ENCODE data around the gene GULP1.
"Not testable (repeated sequence)": the region's sequence is repeated elsewhere in the genome, so short reads cannot be mapped to it uniquely, and the experiment has no call there.

GULP1 gene

DNA sequence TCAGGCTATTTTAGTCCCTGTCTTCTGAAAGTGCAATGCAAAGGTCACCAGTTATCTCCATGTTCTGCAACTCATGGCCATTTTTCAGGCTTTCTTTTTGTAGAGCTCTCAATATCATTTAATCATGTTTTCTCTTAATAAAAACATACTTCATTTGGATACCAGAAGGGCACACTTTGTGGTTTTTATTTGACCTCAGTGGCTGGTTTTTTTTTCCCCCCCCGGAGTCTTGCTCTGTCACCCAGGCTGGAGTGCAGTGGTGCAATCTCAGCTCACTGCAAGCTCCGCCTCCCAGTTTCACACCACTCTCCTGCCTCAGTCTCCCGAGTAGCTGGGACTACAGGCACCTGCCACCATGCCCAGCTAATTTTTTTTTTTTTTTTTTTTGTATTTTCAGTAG, 174.4 kb downstream of the GULP1 start:
- not testable (repeated sequence) for H3K9ac ChIP-seq (ENCODE audit: low read length); H3K27ac ChIP-seq (ENCODE audit: low read depth, low read length); H3K27me3 ChIP-seq (ENCODE audit: control insufficient read depth in 1 of 2, insufficient read depth in 2 of 2, low read length in 2 of 2); H3K4me1 ChIP-seq (ENCODE audit: insufficient read depth, low read length); H3K9me3 ChIP-seq (ENCODE audit: low read length); H3K36me3 ChIP-seq (ENCODE audit: insufficient read depth, low read length); H3K4me3 ChIP-seq (ENCODE audit: low read depth in 1 of 2, low read length in 2 of 2)

DNA sequence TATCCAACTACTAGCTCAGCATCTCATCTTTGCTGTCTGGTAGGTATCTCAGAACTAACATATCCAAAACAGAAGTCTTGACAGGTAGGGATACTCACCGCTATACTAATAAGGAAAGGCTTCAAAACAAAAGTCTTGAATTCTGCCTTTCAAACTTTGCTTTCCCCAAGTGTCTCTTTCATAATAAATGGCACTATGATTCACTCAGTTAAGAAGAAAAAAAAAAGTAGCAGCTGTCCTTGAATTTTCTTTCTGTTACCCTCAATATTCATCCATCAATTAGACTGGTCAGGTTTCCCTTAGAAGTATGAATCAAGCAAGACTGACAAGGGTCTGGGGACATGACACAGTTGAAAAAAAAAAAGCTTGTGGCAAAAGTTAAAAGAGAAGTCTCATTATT, 175.1 kb downstream of the GULP1 start:
- H3K4me3 ChIP-seq (ENCODE audit: low read depth in 1 of 2, low read length in 2 of 2): no peak overlapping the region
- H3K36me3 ChIP-seq (ENCODE audit: insufficient read depth, low read length): no peaks in the 10 kb centered on the region
- H3K27me3 ChIP-seq (ENCODE audit: control insufficient read depth in 1 of 2, insufficient read depth in 2 of 2, low read length in 2 of 2): no peaks in the 10 kb centered on the region
- no peak overlapping the region for H3K9ac ChIP-seq (ENCODE audit: low read length)
- no peaks in the 10 kb centered on the region for H3K9me3 ChIP-seq (ENCODE audit: low read length)
- no peak overlapping the region for H3K27ac ChIP-seq (ENCODE audit: low read depth, low read length)
- H3K4me1 ChIP-seq (ENCODE audit: insufficient read depth, low read length): no peaks in the 10 kb centered on the region

DNA sequence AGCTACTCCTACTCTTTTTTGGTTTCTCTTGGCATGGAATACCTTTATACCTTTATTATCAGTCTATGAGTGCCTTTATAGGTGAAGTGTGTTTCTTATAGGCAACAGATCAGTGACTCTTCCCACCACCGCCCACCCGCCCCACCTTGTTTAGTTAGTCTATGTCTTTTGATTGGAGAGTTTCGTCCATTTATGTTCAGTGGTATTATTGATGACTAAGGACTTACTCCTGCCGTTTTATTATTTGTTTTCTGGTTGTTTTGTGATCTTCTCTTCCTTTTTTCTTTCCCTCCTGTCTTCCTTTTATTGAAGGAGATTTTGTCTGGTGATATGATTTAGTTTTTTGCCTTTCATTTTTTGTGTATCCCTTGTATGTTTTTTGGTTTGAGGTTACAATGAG, 179.5 kb downstream of the GULP1 start:
- Histone ChIP-seq H3K27me3 (ENCODE audit: control insufficient read depth in 1 of 2, insufficient read depth in 2 of 2, low read length in 2 of 2) (no peaks in the 10 kb centered on the region), H3K27ac (ENCODE audit: low read depth, low read length) (no peak overlapping the region), H3K9ac (ENCODE audit: low read length) (no peak overlapping the region), H3K9me3 (ENCODE audit: low read length) (no peaks in the 10 kb centered on the region), H3K4me3 (ENCODE audit: low read depth in 1 of 2, low read length in 2 of 2) (no peak overlapping the region), H3K4me1 (ENCODE audit: insufficient read depth, low read length) (no peaks in the 10 kb centered on the region), H3K36me3 (ENCODE audit: insufficient read depth, low read length) (no peaks in the 10 kb centered on the region)

DNA sequence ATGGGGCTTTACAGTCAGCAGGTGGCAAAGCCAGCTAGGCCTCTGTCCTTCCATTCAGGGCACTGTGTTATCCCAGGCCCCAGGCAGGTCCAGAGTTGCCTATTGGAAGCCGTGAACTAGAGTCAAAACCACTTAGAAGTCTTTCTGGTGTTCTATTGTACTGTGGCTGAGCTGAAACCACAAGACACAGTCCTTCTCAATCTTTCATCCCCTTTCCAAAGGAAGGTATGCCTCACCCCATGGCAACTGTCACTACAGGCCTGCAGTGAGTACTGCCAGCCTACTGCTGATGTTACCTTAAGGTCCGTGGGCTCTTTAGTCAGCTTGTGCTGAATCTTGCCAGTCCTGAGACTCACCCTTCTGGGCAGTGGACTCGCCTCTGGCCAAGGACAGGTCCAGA, 181.6 kb downstream of the GULP1 start:
- H3K9ac ChIP-seq (ENCODE audit: low read length): no peak overlapping the region

DNA sequence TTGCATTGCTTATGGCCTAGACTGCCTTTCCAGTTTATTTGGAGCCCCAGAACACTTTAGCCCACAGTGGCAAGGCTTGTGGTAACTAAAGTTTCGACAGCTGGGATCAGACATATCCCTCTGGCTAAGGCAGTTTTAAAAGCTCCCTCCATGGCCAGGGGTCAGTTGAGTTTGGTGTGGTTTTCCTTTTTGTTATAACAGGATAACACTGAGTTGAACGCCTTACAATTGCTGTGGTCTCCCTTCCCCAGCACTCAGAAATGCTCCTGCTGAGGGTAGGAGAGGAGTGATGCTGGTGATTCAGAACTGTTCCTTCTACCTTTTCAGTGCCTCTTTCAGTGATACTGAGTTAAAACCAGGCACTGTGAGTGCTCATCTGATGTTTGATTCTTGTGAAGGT, 182.6 kb downstream of the GULP1 start:
- no peaks in the 10 kb centered on the region for H3K36me3 ChIP-seq (ENCODE audit: insufficient read depth, low read length)
- H3K9me3 ChIP-seq (ENCODE audit: low read length): no peaks in the 10 kb centered on the region
- H3K27ac ChIP-seq (ENCODE audit: low read depth, low read length): no peak overlapping the region
- no peak overlapping the region for H3K4me3 ChIP-seq (ENCODE audit: low read depth in 1 of 2, low read length in 2 of 2)
- no peaks in the 10 kb centered on the region for H3K4me1 ChIP-seq (ENCODE audit: insufficient read depth, low read length)
- no peak overlapping the region for H3K9ac ChIP-seq (ENCODE audit: low read length)
- no peaks in the 10 kb centered on the region for H3K27me3 ChIP-seq (ENCODE audit: control insufficient read depth in 1 of 2, insufficient read depth in 2 of 2, low read length in 2 of 2)

More for the DNA sequence above, 181.6 kb downstream of the GULP1 start:
- Histone ChIP-seq H3K9me3 (ENCODE audit: low read length) (no peaks in the 10 kb centered on the region), H3K36me3 (ENCODE audit: insufficient read depth, low read length) (no peaks in the 10 kb centered on the region), H3K27me3 (ENCODE audit: control insufficient read depth in 1 of 2, insufficient read depth in 2 of 2, low read length in 2 of 2) (no peaks in the 10 kb centered on the region), H3K4me3 (ENCODE audit: low read depth in 1 of 2, low read length in 2 of 2) (no peak overlapping the region), H3K27ac (ENCODE audit: low read depth, low read length) (no peak overlapping the region), H3K4me1 (ENCODE audit: insufficient read depth, low read length) (no peaks in the 10 kb centered on the region)

DNA sequence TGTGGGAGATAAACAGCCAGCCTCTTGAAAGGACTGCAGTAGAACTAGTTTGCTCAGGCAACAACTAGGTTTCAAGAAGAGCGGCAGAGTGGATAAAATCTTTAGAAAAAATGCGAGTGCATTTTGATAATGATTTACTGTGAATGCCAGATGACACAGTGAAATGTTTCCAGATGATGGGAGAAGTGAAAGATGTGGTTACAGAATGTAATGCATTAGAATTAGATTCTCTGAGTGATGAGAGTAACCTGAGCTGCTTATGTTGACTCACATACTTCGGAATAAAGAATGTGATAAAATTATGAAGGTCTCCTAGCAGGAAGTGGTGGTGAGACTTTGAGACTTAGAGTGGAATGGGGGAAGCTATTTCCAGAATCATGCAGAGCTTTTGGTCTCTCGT, 184.3 kb downstream of the GULP1 start:
- H3K27me3 ChIP-seq (ENCODE audit: control insufficient read depth in 1 of 2, insufficient read depth in 2 of 2, low read length in 2 of 2): no peaks in the 10 kb centered on the region
- H3K36me3 ChIP-seq (ENCODE audit: insufficient read depth, low read length): no peaks in the 10 kb centered on the region
- H3K27ac ChIP-seq (ENCODE audit: low read depth, low read length): no peak overlapping the region
- no peak overlapping the region for H3K4me3 ChIP-seq (ENCODE audit: low read depth in 1 of 2, low read length in 2 of 2)
- H3K9me3 ChIP-seq (ENCODE audit: low read length): no peaks in the 10 kb centered on the region
- no peak overlapping the region for H3K9ac ChIP-seq (ENCODE audit: low read length)
- H3K4me1 ChIP-seq (ENCODE audit: insufficient read depth, low read length): no peaks in the 10 kb centered on the region

DNA sequence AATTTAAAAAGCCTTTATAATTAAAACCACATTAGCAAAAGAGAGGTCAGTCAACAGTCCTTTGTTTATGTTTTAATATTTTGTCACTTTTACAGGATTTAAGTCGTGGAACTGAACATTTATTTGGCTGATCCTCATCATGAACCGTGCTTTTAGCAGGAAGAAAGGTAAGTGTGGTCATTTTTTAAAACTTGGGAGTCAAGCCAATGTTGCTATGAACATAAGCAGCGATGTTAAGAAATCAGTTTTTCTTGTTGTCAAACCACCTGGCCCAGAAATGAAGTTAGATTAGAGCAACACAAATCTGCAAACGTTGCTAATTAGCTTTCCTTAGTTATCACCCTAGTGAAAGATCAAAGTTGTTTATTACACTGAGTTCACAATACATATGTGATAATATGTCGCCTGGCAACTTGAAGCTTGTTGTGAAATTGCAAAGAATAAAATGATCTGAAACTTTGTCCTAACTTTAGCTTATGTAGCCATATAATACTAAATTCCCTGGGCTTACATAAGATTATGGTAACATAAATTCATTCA, 186.0 kb downstream of the GULP1 start:
- H3K27ac ChIP-seq (ENCODE audit: low read depth, low read length): no peak overlapping the region
- H3K27me3 ChIP-seq (ENCODE audit: control insufficient read depth in 1 of 2, insufficient read depth in 2 of 2, low read length in 2 of 2): no peaks in the 10 kb centered on the region
- no peaks in the 10 kb centered on the region for H3K9me3 ChIP-seq (ENCODE audit: low read length)
- no peaks in the 10 kb centered on the region for H3K4me1 ChIP-seq (ENCODE audit: insufficient read depth, low read length)
- no peaks in the 10 kb centered on the region for H3K36me3 ChIP-seq (ENCODE audit: insufficient read depth, low read length)
- no peak overlapping the region for H3K4me3 ChIP-seq (ENCODE audit: low read depth in 1 of 2, low read length in 2 of 2)
- no peak overlapping the region for H3K9ac ChIP-seq (ENCODE audit: low read length)

DNA sequence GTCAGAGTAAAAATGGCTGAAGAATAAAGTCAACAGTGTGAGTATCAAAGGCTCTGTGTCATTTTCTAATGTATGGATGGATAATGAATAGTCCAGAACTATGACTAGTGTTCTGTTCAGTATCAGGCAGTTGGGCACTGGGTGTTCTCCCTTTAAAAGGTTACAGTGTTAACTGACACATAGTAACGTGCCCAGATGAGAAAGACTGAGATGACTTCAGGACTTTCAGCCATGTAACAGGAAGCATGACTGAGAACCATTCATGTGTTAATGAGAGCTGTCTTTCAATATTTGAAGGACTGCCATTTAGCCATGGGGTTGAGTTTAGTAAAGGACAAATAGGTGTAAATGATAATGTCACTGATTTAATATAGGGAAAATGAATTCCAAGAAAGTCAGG, 187.1 kb downstream of the GULP1 start:
- Histone ChIP-seq H3K27me3 (ENCODE audit: control insufficient read depth in 1 of 2, insufficient read depth in 2 of 2, low read length in 2 of 2) (no peaks in the 10 kb centered on the region), H3K9ac (ENCODE audit: low read length) (no peak overlapping the region), H3K36me3 (ENCODE audit: insufficient read depth, low read length) (no peaks in the 10 kb centered on the region), H3K4me3 (ENCODE audit: low read depth in 1 of 2, low read length in 2 of 2) (no peak overlapping the region), H3K9me3 (ENCODE audit: low read length) (no peaks in the 10 kb centered on the region), H3K4me1 (ENCODE audit: insufficient read depth, low read length) (no peaks in the 10 kb centered on the region), H3K27ac (ENCODE audit: low read depth, low read length) (no peak overlapping the region)

DNA sequence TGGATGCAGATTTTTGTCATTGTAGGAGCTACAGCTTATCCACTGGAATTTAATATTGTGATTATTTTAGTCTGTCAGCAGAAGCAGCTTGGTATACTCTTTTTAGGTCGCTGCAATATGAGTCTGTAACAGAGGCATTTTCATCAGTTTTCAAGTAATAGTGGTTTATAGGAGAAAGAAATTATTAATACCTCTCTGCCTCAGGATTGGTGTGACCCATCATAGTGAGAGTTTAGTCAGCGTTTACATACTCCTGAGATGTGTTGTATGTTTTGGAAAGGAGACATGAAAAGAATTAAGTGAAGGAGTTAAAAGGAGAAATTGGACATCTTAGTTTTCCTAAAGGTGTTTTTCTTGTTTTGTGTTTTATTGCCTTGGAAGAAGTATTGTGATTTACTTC, 189.8 kb downstream of the GULP1 start:
- Histone ChIP-seq H3K27me3 (ENCODE audit: control insufficient read depth in 1 of 2, insufficient read depth in 2 of 2, low read length in 2 of 2) (no peaks in the 10 kb centered on the region), H3K36me3 (ENCODE audit: insufficient read depth, low read length) (no peaks in the 10 kb centered on the region), H3K27ac (ENCODE audit: low read depth, low read length) (no peak overlapping the region), H3K9me3 (ENCODE audit: low read length) (no peaks in the 10 kb centered on the region), H3K9ac (ENCODE audit: low read length) (no peak overlapping the region), H3K4me1 (ENCODE audit: insufficient read depth, low read length) (peaks cover 3% of the 10 kb centered on the region), H3K4me3 (ENCODE audit: low read depth in 1 of 2, low read length in 2 of 2) (no peak overlapping the region)

DNA sequence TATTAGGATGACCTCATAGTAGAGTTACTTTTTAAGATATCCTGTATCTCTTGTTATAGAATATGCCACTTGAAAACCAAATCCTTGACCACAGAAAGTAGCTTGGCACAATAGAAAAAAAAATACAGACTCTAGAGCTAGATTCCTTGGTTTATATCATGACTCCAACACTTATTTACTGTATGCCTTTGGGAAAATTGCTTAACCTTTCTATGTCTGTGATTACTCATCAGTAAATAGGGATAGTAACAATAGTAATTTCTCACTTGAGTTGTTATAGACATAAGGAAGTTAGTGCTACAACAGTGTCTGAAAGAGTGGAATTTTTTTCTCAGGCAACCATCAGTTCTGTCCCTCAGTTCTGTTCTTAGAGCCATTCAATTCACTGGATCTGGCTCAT, 193.8 kb downstream of the GULP1 start:
- Histone ChIP-seq H3K4me1 (ENCODE audit: insufficient read depth, low read length) (peaks cover 3% of the 10 kb centered on the region), H3K9me3 (ENCODE audit: low read length) (no peaks in the 10 kb centered on the region), H3K27ac (ENCODE audit: low read depth, low read length) (no peak overlapping the region), H3K36me3 (ENCODE audit: insufficient read depth, low read length) (no peaks in the 10 kb centered on the region), H3K4me3 (ENCODE audit: low read depth in 1 of 2, low read length in 2 of 2) (no peak overlapping the region), H3K27me3 (ENCODE audit: control insufficient read depth in 1 of 2, insufficient read depth in 2 of 2, low read length in 2 of 2) (no peaks in the 10 kb centered on the region), H3K9ac (ENCODE audit: low read length) (no peak overlapping the region)

DNA sequence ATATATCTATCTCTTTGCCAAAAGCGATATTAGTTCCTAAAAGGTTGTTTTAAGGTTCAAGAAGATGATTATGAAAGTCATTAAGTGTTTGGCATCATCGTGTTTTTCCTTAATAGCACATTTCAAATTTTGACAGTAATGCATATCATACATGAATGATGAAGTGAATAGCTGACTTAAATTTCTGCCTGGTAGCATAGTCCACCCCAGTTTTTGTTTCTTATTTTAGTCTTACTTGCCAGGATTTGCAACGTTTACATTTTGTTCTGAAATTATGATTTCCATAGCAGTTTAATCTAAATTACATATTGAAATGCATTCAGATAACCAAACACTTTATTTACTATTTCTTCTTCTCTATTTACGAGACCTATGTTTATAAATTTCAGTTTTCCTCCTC, 201.1 kb downstream of the GULP1 start:
- no peak overlapping the region for H3K4me3 ChIP-seq (ENCODE audit: low read depth in 1 of 2, low read length in 2 of 2)
- no peaks in the 10 kb centered on the region for H3K9me3 ChIP-seq (ENCODE audit: low read length)
- no peak overlapping the region for H3K9ac ChIP-seq (ENCODE audit: low read length)
- H3K27ac ChIP-seq (ENCODE audit: low read depth, low read length): no peak overlapping the region
- H3K27me3 ChIP-seq (ENCODE audit: control insufficient read depth in 1 of 2, insufficient read depth in 2 of 2, low read length in 2 of 2): no peaks in the 10 kb centered on the region
- H3K4me1 ChIP-seq (ENCODE audit: insufficient read depth, low read length): no peaks in the 10 kb centered on the region
- no peaks in the 10 kb centered on the region for H3K36me3 ChIP-seq (ENCODE audit: insufficient read depth, low read length)

DNA sequence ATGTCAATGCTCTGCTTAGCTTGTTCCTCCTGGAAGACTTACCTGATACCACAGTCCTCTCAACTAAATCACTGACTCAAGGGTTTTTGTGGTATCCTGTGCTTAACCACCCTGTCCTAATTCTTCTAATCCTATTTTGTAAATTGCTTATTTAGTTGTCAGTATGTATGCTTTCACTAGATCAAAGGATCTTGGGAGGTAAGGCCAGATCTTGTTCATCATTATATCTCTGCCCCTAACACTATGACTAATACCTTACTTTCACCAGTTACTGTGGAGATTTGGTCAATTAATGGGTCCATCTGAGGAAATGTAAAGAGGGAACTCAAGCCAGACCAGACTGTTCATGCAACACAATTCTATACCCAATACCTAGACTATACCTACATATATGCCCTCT, 203.2 kb downstream of the GULP1 start:
- H3K27me3 ChIP-seq (ENCODE audit: control insufficient read depth in 1 of 2, insufficient read depth in 2 of 2, low read length in 2 of 2): no peaks in the 10 kb centered on the region
- no peaks in the 10 kb centered on the region for H3K9me3 ChIP-seq (ENCODE audit: low read length)
- no peak overlapping the region for H3K9ac ChIP-seq (ENCODE audit: low read length)
- H3K27ac ChIP-seq (ENCODE audit: low read depth, low read length): no peak overlapping the region
- H3K36me3 ChIP-seq (ENCODE audit: insufficient read depth, low read length): no peaks in the 10 kb centered on the region
- H3K4me3 ChIP-seq (ENCODE audit: low read depth in 1 of 2, low read length in 2 of 2): no peak overlapping the region
- no peaks in the 10 kb centered on the region for H3K4me1 ChIP-seq (ENCODE audit: insufficient read depth, low read length)
